ENCODE data around the gene ST3GAL4. TPM values are rescaled to one million over a fixed set of nuclear protein-coding genes. Genes with fewer than 3 reads are reported as not detected.

Gene ST3GAL4
- total and polyA plus RNA-seq, 2 donors (not counting 1 experiment from before 2014, with no cell fraction given) = 1.1 to 1.9 TPM

DNA sequence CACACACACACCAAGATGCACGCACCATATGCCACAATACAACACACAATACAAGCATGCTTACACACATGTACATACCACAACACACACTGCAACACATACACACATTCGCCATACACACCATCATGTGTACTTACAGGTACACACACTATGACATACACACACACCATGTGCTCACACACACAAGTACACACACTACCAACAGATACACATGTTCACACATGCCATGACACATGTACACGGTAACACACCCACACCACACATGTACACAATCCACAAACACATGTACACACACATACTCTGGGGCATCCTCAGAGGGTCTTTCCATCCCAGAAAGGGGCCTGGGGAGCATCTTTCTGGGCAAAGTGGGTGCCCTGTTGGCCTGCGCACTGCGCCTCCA lies 82.2 kb downstream of the ST3GAL4 start:
- Histone ChIP-seq H4K20me1 (ENCODE audit: control insufficient read depth, insufficient read depth, low read length, poor library complexity, severe bottlenecking) (no peaks in the 10 kb centered on the region), H3K36me3 (replicated peaks in 1 of 2; ENCODE audit: control extremely low read depth in 1 of 2, control insufficient read depth in 1 of 2, extremely low read depth in 1 of 2, insufficient read depth in 2 of 2, low read length in 1 of 2) (no peaks in the 10 kb centered on the region), H3K4me2 (replicated peaks; ENCODE audit: low read depth, low read length, poor library complexity, severe bottlenecking) (no peak overlapping the region), H3K9me3 (ENCODE audit: control extremely low read depth in 1 of 3, control insufficient read depth in 2 of 3, insufficient read depth in 1 of 3, low read length in 2 of 3) (no peaks in the 10 kb centered on the region), H3K4me3 (ENCODE audit: control extremely low read depth in 1 of 5, extremely low read depth in 1 of 5, insufficient read depth in 1 of 5, low read depth in 2 of 5, low read length in 4 of 5) (no peak overlapping the region), H3K27me3 (replicated peaks in 1 of 4; ENCODE audit: control extremely low read depth in 1 of 4, control insufficient read depth in 3 of 4, insufficient read depth in 4 of 4, low read length in 3 of 4) (peaks cover 0 to 16% (median 3%) of the 10 kb centered on the region in 4 experiments), H3K4me1 (ENCODE audit: control insufficient read depth in 2 of 2, insufficient read depth in 2 of 2, low read length in 2 of 2) (peaks cover 0 to 5% of the 10 kb centered on the region in 2 donors), H3K27ac (ENCODE audit: low read length in 2 of 2) (no peak overlapping the region), H3K79me2 (ENCODE audit: control insufficient read depth, insufficient read depth, low read length) (no peaks in the 10 kb centered on the region), H3K9ac (ENCODE audit: low read length) (no peak overlapping the region), H2AFZ (ENCODE audit: insufficient read depth, low read depth, low read length, poor library complexity, severe bottlenecking) (no peak overlapping the region)
- Mint-ChIP-seq H3K4me1 (peaks cover 2% of the 10 kb centered on the region), H3K4me3 (no peak overlapping the region), H3K9me3 (ENCODE audit: insufficient read depth) (no peaks in the 10 kb centered on the region), H3K27me3 (peaks cover 14% of the 10 kb centered on the region), H3K27ac (no peak overlapping the region)
- TF ChIP-seq, protein P1, sequence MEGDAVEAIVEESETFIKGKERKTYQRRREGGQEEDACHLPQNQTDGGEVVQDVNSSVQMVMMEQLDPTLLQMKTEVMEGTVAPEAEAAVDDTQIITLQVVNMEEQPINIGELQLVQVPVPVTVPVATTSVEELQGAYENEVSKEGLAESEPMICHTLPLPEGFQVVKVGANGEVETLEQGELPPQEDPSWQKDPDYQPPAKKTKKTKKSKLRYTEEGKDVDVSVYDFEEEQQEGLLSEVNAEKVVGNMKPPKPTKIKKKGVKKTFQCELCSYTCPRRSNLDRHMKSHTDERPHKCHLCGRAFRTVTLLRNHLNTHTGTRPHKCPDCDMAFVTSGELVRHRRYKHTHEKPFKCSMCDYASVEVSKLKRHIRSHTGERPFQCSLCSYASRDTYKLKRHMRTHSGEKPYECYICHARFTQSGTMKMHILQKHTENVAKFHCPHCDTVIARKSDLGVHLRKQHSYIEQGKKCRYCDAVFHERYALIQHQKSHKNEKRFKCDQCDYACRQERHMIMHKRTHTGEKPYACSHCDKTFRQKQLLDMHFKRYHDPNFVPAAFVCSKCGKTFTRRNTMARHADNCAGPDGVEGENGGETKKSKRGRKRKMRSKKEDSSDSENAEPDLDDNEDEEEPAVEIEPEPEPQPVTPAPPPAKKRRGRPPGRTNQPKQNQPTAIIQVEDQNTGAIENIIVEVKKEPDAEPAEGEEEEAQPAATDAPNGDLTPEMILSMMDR (IDR thresholded peaks at IDR 0.05) = no peak
- no peak for TF ChIP-seq EZH2 (IDR thresholded peaks at IDR 0.05; ENCODE audit: borderline replicate concordance, insufficient read depth, low read depth, low read length, poor library complexity, severe bottlenecking)
- intact Hi-C loops (cut with micrococcal nuclease) = no loop called here
- ATAC-seq (ENCODE audit: low read depth) (no peak), DNase-seq (no peak)
- POLR2A ChIA-PET = no interaction called here
- WGBS (ENCODE audit: insufficient coverage) = 98% methylated on average over 4 of the region's 5 CpGs
- CTCF ChIA-PET = interaction anchor here (2.1 to 9.4 kb wide), 2 partner anchors 43 to 44 kb away, joined by 8 to 159 read pairs; no protein-coding TSS in a partner anchor

DNA sequence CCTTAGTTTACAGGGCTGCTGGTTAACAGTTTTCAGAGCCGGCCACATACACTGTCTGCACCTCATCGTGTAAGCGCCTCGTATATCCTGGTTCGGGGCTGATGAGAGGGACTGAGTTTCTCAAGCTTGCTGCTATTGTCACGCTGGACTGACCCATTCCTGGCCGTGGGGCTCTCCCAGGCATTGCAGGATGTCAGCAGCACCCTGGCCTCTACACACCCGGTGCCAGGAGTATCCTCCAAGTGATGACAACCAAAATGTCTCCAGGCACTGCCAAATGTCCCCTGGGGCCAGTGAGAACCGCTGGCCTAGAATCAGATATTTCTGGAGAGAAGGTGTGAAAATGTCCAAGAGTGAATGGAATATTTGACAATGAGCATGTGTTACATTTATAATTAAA lies 82.8 kb downstream of the ST3GAL4 start:
- Mint-ChIP-seq H3K27ac (no peak overlapping the region), H3K4me3 (no peak overlapping the region), H3K9me3 (ENCODE audit: insufficient read depth) (no peaks in the 10 kb centered on the region), H3K4me1 (peaks cover 2% of the 10 kb centered on the region), H3K27me3 (peaks cover 14% of the 10 kb centered on the region)
- no peak overlapping the region for H3K9ac ChIP-seq (ENCODE audit: low read length)
- no peaks in the 10 kb centered on the region for H4K20me1 ChIP-seq (ENCODE audit: control insufficient read depth, insufficient read depth, low read length, poor library complexity, severe bottlenecking)
- TF ChIP-seq, protein P1 (IDR thresholded peaks at IDR 0.05) = no peak
- no peak for TF ChIP-seq EZH2 (IDR thresholded peaks at IDR 0.05; ENCODE audit: borderline replicate concordance, insufficient read depth, low read depth, low read length, poor library complexity, severe bottlenecking)
- H3K4me3 ChIP-seq (ENCODE audit: control extremely low read depth in 1 of 5, extremely low read depth in 1 of 5, insufficient read depth in 1 of 5, low read depth in 2 of 5, low read length in 4 of 5) = no peak overlapping the region
- no peak overlapping the region for H2AFZ ChIP-seq (ENCODE audit: insufficient read depth, low read depth, low read length, poor library complexity, severe bottlenecking)
- H3K36me3 ChIP-seq (replicated peaks in 1 of 2; ENCODE audit: control extremely low read depth in 1 of 2, control insufficient read depth in 1 of 2, extremely low read depth in 1 of 2, insufficient read depth in 2 of 2, low read length in 1 of 2) = no peaks in the 10 kb centered on the region
- peaks cover 0 to 16% (median 3%) of the 10 kb centered on the region in 4 experiments for H3K27me3 ChIP-seq (replicated peaks in 1 of 4; ENCODE audit: control extremely low read depth in 1 of 4, control insufficient read depth in 3 of 4, insufficient read depth in 4 of 4, low read length in 3 of 4)
- no peak for DNase-seq
- intact Hi-C loops (cut with micrococcal nuclease) = no loop called here
- H3K4me2 ChIP-seq (replicated peaks; ENCODE audit: low read depth, low read length, poor library complexity, severe bottlenecking) = no peak overlapping the region
- H3K27ac ChIP-seq (ENCODE audit: low read length in 2 of 2) = no peak overlapping the region
- ChIA-PET CTCF (interaction anchor here (9.4 kb wide), 1 partner anchor 43 kb away, joined by 159 read pairs; no protein-coding TSS in a partner anchor), POLR2A (no interaction called here)
- no peak for ATAC-seq (ENCODE audit: low read depth)
- no peaks in the 10 kb centered on the region for H3K79me2 ChIP-seq (ENCODE audit: control insufficient read depth, insufficient read depth, low read length)
- H3K9me3 ChIP-seq (ENCODE audit: control extremely low read depth in 1 of 3, control insufficient read depth in 2 of 3, insufficient read depth in 1 of 3, low read length in 2 of 3) = no peaks in the 10 kb centered on the region
- WGBS (ENCODE audit: insufficient coverage) = 93% methylated on average over 8 of the region's 9 CpGs
- H3K4me1 ChIP-seq (ENCODE audit: control insufficient read depth in 2 of 2, insufficient read depth in 2 of 2, low read length in 2 of 2) = peaks cover 0 to 5% of the 10 kb centered on the region in 2 donors
